WTC11 (cell line): ENCODE measurements around the gene DLX1. TPM values are rescaled to one million over a fixed set of nuclear protein-coding genes. Genes with fewer than 3 reads are reported as not detected.
A peak's percentile ranks its signal among the peaks of the same experiment; 100 is the strongest.

ENCODE experiments used
- CBFB ChIP-seq: sonication (generic); formaldehyde crosslinking; IDR thresholded peaks from 2 replicates; pipeline ENCODE4 v1.8.1; 2022; ENCODE audit warnings: mild to moderate bottlenecking, low read depth, missing genetic modification reagents
- E2F5 ChIP-seq: sonication (generic); formaldehyde crosslinking; IDR thresholded peaks from 2 replicates; pipeline ENCODE4 v1.8.1; 2022; ENCODE audit warnings: mild to moderate bottlenecking, moderate library complexity, missing genetic modification reagents
- ETV6 ChIP-seq: sonication (generic); formaldehyde crosslinking; IDR thresholded peaks from 2 replicates; pipeline ENCODE4 v1.8.1; 2022; ENCODE audit warnings: mild to moderate bottlenecking, missing genetic modification reagents
- FOXK1 ChIP-seq: sonication (generic); formaldehyde crosslinking; IDR thresholded peaks from 2 replicates; pipeline ENCODE4 v1.8.0; 2022; ENCODE audit warnings: mild to moderate bottlenecking, moderate library complexity, missing genetic modification reagents
- FOXP4 ChIP-seq: sonication (generic); formaldehyde crosslinking; IDR thresholded peaks from 2 replicates; pipeline ENCODE4 v1.8.0; 2022; ENCODE audit warnings: mild to moderate bottlenecking, missing genetic modification reagents
- HMGXB4 ChIP-seq: sonication (generic); formaldehyde crosslinking; IDR thresholded peaks from 2 replicates; pipeline ENCODE4 v1.8.1; 2023; ENCODE audit warnings: mild to moderate bottlenecking, moderate library complexity, missing genetic modification reagents
- IRF1 ChIP-seq: sonication (generic); formaldehyde crosslinking; IDR thresholded peaks from 2 replicates; pipeline ENCODE4 v1.8.0; 2023; ENCODE audit warnings: missing genetic modification reagents
- MAX ChIP-seq: sonication (generic); formaldehyde crosslinking; IDR thresholded peaks from 2 replicates; pipeline ENCODE4 v1.8.0; 2022; ENCODE audit warnings: mild to moderate bottlenecking, missing genetic modification reagents
- PRRX2 ChIP-seq: fragments of 250-450 bp; sonication (Bioruptor Pico); IDR thresholded peaks from 2 replicates; pipeline ENCODE4 v1.8.0; 2021; ENCODE audit warnings: mild to moderate bottlenecking
- SP1 ChIP-seq: sonication (generic); formaldehyde crosslinking; conservative IDR thresholded peaks from 2 replicates; pipeline ENCODE4 v1.8.1; 2022; ENCODE audit warnings: missing genetic modification reagents
- STAT6 ChIP-seq: sonication (generic); formaldehyde crosslinking; conservative IDR thresholded peaks from 2 replicates; pipeline ENCODE4 v1.8.1; 2023; ENCODE audit warnings: mild to moderate bottlenecking, low read depth, missing genetic modification reagents, moderate library complexity
- TP53 ChIP-seq: sonication (generic); formaldehyde crosslinking; IDR thresholded peaks from 2 replicates; pipeline ENCODE4 v1.8.1; 2023; ENCODE audit warnings: mild to moderate bottlenecking, missing genetic modification reagents
- USF1 ChIP-seq: sonication (generic); formaldehyde crosslinking; IDR thresholded peaks from 2 replicates; pipeline ENCODE4 v1.8.0; 2022; ENCODE audit warnings: mild to moderate bottlenecking, missing genetic modification reagents
- ZNF232 ChIP-seq: sonication (generic); formaldehyde crosslinking; IDR thresholded peaks from 2 replicates; pipeline ENCODE4 v1.8.0; 2022; ENCODE audit warnings: mild to moderate bottlenecking, missing genetic modification reagents
- ZNF281 ChIP-seq: sonication (generic); formaldehyde crosslinking; IDR thresholded peaks from 2 replicates; pipeline ENCODE4 v1.8.0; 2023; ENCODE audit warnings: mild to moderate bottlenecking, missing genetic modification reagents
- ZNF425 ChIP-seq: fragments of 250-450 bp; sonication (Bioruptor Pico); conservative IDR thresholded peaks from 2 replicates; pipeline ENCODE4 v1.9.0; 2021; ENCODE audit warnings: mild to moderate bottlenecking
- ZSCAN18 ChIP-seq: fragments of 250-450 bp; sonication (Bioruptor Pico); IDR thresholded peaks from 2 replicates; pipeline ENCODE4 v2.1.2; 2022; ENCODE audit warnings: mild to moderate bottlenecking, moderate library complexity
- total RNA-seq: library from RNA; stranded (reverse); gene quantifications from 3 replicates; pipeline ENCODE4 v1.2.3, GENCODE V29; 2021

The DLX1 gene
- total RNA-seq, 1 experiment from 2014 or later = not detected

GRCh38 chr2:172102391-172103359 lies 17.4 kb downstream of the DLX1 start, which contains the start of gene DLX2 (continued):
- no peak for TF ChIP-seq ZNF425 (CRISPR knock-in tag)
- TF ChIP-seq STAT6 (CRISPR knock-in tag) = no peak
- 0 out of 2 replicates have a peak, but pooled peaks have one; percentile 70 for TF ChIP-seq IRF1
- TF ChIP-seq SP1 (CRISPR knock-in tag) = peak; percentile 68
- 0 out of 2 replicates have a peak, but pooled peaks have one; percentile 43 for TF ChIP-seq ZNF281 (CRISPR knock-in tag)
- TF ChIP-seq TP53 (CRISPR knock-in tag) = 0 out of 2 replicates have a peak, but pooled peaks have one; percentile 58
- no peak for TF ChIP-seq CBFB
- 0 out of 2 replicates have a peak, but pooled peaks have one; percentile 34 for TF ChIP-seq ETV6 (CRISPR knock-in tag)
- TF ChIP-seq PRRX2 (CRISPR knock-in tag) = no peak
- TF ChIP-seq USF1 (CRISPR knock-in tag) = peak; percentile 95
- no peak for TF ChIP-seq ZSCAN18 (CRISPR knock-in tag)
- TF ChIP-seq HMGXB4 = no peak
- no peak for TF ChIP-seq ZNF232 (CRISPR knock-in tag)
- peak; percentile 91 for TF ChIP-seq MAX (CRISPR knock-in tag)
- peak; percentile 71; the same call in 1 of the 2 replicates for TF ChIP-seq E2F5 (CRISPR knock-in tag)
- peak; percentile 67 for TF ChIP-seq FOXK1 (CRISPR knock-in tag)
- peak; percentile 62; the same call in 1 of the 2 replicates for TF ChIP-seq FOXP4 (CRISPR knock-in tag)
